Measurements from ENCODE around the gene GLMP.

DNA sequence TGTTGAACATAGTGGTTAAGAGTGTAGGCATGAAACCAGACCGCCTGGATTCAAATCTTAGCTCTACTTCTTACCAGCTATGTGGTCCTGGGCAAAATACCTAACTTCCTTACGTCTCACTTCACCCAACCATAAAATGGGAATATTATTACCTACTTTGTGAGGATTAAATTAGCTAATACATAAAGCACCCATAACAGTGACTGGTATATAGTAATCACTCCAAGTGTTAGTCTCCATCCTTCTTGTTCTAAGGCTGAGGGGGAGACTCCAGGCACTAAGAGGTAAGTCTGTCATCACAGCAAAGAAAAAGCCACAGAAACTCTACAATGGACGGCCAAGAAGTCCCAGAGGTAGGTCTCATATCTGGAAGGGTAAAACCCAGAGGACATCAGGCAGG lies 15.6 kb downstream of the GLMP start:
- TF ChIP-seq CTCF (IDR thresholded peaks at IDR 0.05), result no peak
- TF ChIP-seq POLR2A (IDR thresholded peaks at IDR 0.05), result no peak
- TF ChIP-seq EP300 (IDR thresholded peaks at IDR 0.05), result no peak
- TF ChIP-seq POLR2AphosphoS5 (IDR thresholded peaks at IDR 0.05), result no peak
